ENCODE results near the gene CLP1.
"Not testable (repeated sequence)": the region's sequence is repeated elsewhere in the genome, so short reads cannot be mapped to it uniquely, and the experiment has no call there.

CLP1 gene

DNA sequence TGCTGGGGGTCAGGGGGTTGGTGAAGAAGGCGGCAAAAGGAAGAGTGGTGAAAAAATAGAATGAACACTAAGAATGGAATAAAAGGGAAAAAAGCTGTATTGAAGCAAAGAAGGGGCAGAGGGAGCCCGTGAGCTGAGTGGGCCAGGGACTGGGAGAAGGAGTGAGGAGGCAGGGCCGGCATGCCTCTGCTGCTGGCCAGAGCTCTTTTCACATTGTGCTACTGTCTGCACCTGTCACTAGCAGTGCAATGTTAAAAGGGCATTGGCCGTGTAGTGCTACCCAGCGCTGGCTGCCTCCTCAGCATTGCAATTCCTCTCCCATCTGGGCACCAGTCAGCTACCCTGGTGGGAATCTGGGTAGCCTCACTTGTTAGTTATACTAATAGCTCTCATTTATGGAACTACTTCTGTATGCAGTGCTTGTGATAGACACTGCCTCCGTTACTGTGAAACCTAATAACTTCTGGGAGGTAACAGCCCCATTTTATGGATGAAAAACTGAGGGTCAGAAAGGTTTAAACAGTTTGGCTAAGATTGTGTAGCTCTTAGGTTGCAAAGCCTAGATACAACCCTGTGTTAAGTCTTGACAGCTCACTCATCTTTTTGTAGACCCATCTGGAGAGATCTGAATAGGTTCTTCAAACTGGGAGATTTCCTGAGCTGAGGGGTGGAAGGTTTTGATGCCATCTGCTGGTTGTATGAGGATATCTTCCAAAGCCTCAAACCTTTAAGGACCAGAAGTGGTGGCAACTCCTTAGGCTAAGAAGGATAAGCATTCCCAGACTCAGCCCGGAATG is 16.4 kb upstream of the CLP1 start:
- DNase-seq (ENCODE audit: low spot score): peak; percentile 81

DNA sequence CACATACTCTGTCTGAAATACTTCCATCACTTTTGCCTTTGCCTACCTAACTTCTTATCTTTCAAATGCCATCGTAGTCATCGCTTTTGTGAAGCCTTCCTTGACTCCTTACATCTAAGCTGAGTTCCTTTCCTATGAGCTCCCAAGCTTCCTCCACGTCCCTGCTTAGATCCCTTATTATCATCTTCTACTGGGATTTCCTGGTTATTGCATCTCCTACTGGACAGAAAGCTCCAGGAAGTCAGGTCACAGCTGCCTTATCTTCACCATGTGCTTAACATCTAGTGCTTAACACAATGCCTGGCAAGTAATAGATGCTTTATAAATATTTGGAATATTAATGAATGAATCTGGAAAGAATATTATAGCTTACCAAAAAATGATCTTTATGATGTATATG is 13.8 kb upstream of the CLP1 start:
- DNase-seq (ENCODE audit: low spot score): peak; percentile 58

DNA sequence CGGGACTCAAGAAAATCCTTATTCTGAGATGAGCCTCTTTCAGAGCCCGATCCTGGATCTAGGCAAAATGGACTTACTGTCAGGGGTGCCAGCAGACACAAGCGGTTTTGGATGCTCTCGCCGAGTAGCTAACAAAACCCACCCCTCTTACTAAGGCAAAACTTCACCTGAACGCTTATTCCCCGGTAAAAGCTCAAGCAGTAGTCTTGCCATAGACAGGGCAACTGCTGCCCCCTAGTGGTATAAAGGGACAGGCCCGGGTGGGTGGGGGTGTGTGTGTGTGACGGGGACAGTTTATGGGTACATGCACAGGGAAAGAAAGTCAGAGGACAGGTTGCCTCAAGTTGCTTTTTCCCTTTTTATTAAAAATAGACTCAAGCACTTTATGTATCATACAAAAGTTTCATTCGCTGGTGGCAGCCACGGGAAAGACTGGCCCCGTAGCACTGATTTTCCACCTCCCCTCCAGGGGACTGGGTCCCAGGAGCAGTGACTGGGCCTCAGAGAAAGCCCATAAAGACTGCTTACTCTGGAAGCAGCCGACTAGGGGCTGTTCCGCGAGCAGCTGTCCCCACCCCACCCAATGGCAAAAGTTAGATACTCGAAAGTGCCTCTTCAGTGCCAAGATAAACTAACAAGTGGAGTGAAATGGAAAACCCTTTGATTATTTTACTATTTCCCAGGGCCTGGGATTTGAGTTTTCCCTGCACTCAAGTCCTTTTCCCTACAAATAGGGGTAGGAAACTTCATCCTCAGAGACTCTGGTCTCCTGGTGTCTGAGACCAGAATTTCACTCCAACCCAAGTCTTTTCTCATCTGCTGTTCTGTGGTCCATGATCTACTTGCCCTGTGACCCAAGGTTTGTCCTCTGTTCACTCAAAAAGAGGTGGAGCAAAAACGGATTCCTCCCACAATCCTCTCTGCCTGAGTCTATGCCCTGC is 12.5 kb upstream of the CLP1 start:
- peak; percentile 65 for DNase-seq (ENCODE audit: low spot score)

DNA sequence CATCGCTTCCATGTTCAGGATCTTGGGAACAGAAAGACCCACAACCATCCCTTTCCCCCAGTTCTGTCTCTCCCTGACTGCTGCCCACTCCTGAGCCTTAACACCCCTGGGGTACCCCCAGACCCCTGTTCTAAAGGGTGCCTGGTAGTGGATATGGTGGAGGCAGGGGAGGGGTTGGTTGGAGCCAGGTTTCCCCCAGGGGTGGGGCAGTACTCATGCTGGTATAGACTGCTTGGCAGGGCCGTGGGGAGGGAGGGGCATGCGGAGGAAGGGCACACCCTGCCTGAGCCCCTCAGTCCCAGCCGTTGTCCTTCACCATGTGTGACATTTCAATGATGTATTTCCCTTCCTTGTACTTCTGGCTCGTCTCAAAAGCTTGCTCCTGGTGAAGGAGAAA is 11.9 kb upstream of the CLP1 start:
- no peak for DNase-seq (ENCODE audit: low spot score)

DNA sequence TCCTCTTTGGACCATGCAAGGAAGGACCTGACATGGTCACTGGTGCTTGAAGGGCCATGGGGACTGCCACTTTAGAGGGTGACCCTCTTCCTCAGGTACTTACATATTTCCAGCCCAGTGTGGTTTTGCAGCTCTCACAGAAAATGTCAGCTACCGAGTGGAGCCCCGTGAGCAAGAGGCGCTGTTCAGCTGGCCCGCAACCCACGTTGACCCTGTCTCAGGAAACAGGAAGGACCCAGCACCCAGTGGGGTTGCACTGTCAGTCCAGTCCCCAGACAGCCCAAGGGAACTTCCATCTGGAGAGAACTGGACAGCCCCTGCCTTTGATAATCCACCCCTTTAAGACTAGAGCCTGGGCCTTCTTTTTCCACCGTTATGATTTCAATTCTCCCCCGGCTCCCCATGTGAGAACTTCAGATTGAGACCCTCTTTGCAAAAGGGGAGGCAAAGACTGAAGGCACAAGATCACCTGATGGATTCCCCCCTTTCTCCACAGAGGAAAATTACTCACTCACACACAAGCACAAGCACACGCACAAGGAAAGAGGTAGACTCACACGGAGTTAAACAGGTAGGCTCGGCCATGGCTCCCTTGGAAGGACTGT is 11.3 kb upstream of the CLP1 start:
- DNase-seq (ENCODE audit: low spot score): no peak

DNA sequence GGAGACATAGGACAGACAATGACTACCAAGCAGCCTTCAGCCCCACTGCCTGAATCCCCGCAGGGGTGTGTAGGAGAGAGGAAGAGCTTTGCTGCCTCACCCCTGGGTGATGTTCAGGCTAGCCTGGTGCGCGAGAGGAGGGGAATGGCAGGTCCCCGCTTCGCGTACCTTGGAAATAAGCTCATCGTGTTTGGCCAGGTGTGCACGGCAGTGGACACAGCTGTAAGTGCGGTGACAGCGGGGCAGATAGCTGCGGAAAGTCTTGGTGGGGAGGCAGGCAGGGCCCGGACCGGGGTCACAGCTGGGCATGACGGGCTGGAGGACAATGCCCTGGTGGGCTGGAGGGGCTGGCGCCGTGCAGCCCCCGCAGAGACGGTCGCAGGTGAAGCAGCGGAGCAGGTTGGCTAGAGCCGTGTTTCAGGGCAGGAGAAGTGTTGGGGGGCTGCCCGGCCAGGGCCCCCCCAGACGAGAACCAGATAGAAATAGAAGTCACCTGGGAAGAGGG is 10.7 kb upstream of the CLP1 start:
- no peak for DNase-seq (ENCODE audit: low spot score)

DNA sequence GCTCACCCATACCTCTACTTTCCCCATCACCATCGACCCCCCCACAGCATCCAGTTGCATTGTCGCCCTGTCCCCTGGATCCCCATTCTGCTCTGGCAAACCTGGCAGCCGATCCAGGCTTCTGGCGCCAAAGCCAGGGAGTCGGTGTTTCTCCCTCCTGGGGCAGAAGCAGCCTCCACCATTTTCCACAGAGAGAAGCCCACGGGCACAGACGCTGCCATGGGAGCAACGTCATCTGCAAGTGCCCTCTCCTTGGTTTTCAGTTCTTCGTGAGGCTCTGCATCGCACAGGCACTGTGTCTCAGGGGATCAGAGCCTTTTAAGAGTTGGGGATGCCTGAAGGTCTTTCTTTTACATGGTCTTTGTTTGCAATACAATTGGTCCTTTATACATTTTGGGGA is 10.2 kb upstream of the CLP1 start:
- no peak for DNase-seq (ENCODE audit: low spot score)

DNA sequence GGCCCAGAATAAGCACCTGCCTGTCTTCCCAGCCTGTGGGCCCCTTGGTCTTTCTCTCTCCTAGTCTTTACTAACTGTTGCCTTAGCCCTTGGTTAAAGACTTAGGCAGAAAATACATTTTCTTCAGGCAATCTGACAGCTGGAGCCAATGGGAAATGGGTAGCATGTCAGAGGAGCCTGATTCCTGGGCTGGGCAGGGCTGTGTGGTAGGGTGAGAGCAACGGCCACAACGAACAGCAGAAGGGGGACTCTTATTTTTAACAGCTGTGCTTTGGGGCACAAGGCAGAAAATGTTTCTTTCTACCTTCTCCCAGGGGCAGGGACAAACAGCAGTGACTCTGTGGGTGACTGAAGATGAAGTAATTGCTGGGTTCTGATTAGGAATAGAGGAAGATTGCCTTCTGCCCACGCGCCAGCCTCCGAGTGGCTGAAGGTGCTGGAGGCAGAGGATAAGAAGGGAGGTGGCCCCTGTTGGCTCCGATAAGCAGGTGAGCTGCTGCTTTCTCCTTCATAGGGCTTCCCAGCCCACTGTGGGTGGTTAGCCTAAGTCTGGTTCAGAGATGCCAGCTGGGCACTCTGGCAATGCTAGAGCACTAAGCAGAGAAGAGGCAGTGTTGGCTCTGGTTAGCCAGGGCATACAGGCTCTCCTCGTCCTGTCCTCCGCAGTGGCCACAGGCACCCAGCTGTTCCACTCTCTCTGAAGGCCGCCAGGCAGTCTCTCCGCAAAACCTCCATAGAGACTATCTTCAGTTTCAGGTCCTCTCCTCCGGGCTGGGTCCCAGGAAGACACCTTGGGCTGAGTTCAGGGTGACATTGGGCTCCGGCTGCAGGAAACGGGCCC is 9.4 kb upstream of the CLP1 start:
- DNase-seq (ENCODE audit: low spot score): no peak

DNA sequence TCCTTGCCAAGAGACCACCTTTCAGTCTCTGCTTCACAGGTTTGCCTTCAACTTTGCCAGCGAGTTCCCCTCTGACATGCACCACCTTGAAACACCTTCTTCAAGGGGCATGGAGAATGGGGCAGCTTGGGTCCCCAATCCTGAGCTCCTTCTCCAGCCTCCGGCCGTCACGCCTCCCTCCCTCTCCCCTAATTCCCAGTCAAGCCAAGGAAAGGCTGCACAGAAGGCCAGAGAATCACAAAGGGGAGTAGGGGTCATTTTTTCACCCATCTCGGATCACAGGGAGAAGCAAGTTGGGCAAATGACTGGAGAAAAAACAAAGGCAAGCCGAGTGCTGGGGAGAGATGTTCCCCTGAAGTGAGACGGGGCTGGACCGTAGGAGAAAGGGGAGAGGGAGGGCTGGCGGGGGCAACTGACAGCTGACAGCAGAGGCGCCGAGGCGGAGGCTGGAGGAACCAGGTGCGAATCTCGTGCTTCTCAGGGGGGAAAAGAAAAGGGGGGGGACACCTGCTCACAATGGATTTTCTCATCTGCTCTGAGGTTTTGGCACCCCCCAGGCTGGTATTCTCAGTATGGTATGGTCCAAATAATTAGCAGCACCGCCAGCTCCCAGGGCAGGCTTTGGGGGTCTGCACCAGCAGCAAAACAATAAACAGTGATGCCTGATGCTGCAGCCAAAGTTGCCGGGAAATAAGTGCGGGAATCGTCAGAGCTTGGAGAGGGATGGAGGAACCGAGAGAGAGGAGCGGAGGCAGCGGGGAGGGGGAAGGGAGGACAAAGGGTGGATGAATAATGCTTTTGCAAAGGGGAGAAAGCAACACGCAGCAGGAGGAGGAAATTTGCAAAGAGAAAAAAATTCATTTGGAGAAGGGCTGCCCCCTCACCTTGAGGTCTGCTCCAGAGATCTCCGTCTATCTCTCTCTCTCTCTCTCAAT is 8.5 kb upstream of the CLP1 start:
- DNase-seq (ENCODE audit: low spot score): no peak

DNA sequence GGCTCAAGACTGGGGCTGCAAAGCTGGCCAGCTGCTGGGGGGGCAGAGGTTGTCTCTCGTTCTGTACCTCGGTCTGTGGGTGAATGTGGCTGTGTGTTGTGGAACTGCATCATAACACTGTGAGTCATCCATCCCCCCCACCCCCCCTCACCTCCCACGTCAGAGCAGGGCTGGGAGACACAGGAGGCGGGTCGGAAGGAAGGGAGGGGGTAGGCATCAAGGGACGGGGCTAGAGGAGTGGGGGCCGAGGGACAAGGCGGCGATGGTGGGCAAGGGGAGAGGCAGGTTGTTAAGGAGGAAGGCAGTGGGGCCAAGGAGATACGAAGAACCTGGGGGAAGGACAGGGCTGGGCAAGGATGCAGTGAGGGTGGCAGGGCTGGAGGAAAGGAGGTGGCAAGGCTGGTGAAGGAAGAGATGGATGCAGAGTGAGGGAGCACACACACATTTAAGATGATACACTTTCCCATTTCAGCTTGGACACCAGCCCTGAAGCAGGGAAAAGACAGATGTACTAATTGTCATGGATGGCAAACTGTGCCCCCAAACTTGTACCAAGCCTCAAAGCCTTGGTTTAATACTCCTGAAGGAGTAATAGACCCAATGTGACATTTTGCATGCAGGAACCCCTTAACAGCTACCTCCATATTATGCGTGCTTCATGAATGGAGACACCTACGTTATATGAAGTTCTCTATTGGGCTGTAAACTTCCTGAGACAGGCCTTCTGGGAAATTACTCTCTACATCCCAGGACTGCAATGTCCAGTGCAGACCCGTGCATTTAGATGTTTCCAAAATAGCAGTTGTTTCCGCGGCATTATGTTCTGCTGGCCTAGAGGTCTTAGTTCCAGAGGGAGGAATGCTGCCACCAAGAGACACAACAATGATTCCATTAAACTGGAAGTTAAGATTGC is 7.5 kb upstream of the CLP1 start, which contains the start of gene YPEL4:
YPEL4 (minus strand) TSS at position 87 of the 913 bp plus-strand sequence. CDS start 2,805 bp downstream, outside the sequence.
- DNase-seq (ENCODE audit: low spot score): peak; percentile 56

DNA sequence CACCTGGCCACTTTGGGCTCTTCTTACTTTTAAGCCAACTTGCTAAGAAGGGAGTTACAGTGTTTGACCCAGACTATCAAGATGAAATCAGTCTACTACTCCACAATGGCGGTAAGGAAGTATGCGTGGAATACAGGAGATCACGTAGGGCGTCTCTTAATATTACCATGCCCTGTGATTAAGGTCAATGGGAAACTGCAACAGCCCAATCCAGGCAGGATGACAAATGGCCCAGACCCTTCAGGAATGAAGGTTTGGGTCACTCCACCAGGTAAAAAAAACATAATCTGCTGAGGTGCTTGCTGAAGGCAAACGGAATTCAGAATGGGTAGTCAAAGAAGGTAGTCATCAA is 6.8 kb upstream of the CLP1 start:
- no peak for DNase-seq (ENCODE audit: low spot score)

DNA sequence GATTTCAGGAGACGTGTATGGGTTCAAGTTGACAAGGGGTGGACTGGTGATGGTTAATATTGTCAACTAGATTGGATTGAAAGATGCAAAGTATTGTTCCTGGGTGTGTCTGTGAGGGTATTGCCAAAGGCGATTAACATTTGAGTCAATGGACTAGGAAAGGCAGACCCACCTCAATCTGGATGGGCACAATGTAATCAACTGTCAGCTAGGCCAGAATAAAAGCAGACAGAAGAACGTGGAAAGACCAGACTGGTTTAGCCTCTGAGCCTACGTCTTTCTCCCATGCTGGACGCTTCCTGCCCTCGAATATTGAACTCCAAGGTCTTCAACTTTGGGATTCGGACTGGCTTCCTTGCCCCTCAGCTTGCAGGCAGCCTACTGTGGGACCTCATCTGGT is 6.2 kb upstream of the CLP1 start:
- DNase-seq (ENCODE audit: low spot score): no peak

DNA sequence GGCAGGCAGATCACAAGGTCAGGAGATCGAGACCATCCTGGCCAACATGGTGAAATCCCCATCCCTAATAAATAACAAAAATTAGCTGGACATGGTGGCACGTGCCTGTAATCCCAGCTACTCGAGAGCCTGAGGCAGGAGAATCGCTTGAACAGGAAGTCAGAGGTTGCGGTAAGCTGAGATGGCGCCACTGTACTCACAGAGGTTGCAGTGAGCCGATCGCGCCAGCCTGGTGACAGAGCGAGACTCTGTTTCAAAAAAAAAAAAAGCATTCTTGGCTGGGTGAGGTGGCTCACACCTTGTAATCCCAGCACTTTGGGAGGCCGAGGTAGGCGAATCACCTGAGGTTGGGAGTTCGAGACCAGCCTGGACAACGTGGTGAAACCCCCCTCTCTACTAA is 5.3 kb upstream of the CLP1 start:
- DNase-seq (ENCODE audit: low spot score): not testable (repeated sequence)

DNA sequence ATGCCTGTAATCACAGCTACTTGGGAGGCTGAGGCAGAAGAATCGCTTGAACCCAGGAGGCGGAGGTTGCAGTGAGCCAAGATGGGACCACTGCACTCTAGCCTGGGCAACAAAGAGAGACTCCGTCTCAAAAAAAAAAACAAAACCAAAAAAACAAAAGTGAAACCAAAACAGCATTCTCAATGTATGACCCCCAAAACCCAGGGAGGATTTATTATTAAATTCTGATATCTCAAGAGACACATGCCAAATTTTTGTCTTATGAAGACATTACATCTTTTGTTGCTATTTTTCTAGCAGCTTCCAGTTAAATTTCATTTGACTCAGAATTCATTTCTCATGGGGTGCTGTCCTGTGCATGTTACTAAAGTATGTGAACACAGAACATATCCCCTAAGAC is 4.9 kb upstream of the CLP1 start:
- no peak for DNase-seq (ENCODE audit: low spot score)

DNA sequence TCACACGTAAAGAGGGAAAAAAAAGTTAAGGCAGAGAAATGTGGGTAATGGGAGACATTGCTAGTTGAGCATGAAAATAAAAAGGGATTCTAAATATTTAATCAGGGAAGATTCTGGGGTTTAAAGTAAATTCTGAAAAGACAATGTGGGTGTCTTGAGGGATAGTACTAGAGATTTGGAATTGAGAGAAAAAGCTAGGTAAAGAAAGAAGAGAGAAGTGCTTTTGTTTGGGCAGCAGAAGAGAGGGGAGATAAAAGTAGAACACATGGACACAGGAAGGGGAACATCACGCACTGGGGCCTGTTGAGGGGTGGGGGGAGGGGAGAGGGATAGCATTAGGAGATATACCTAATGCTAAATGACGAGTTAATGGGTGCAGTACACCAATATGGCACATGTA is 4.4 kb upstream of the CLP1 start:
- no peak for DNase-seq (ENCODE audit: low spot score)

DNA sequence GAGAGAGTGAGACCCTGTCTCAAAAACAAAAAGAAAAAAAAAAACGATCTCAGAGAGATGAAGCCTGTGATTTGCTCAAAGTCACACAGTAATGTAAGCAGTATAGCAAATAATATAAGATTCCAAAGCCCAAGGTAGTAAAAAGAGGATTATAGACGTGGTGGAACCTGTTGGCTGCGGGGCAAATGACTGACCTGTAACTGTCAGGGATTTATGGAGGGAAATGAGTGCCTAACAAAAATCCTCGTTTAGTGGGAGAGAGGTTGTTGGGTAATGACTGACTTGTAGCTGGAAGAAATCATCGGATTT is 723 bp upstream of the CLP1 start:
- DNase-seq (ENCODE audit: low spot score): no peak

DNA sequence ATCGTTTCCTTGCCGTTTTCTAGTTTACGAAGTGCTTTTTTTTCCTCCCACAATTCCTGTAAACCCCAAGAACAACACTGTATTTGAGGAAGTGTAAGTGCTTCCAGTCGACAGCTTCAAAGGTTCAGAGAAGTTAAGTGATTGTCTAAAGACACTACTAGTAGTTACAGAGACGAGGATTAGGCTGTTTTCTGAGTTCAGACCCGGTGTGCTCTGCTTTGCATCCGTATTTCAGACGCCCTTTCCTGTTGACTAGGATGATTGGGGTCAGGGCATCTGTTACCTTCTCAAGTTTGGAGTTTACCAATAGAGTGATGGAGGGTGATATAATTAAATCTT is 430 bp downstream of the CLP1 start:
- peak; percentile 39 for DNase-seq (ENCODE audit: low spot score)

DNA sequence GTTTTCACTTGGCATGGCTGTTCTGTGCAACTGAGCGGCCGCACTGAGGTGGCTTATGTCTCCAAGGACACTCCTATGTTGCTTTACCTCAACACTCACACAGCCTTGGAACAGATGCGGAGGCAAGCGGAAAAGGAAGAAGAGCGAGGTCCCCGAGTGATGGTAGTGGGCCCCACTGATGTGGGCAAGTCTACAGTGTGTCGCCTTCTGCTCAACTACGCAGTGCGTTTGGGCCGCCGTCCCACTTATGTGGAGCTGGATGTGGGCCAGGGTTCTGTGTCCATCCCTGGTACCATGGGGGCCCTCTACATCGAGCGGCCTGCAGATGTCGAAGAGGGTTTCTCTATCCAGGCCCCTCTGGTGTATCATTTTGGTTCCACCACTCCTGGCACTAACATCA is 2.1 kb downstream of the CLP1 start:
- no peak for DNase-seq (ENCODE audit: low spot score)

DNA sequence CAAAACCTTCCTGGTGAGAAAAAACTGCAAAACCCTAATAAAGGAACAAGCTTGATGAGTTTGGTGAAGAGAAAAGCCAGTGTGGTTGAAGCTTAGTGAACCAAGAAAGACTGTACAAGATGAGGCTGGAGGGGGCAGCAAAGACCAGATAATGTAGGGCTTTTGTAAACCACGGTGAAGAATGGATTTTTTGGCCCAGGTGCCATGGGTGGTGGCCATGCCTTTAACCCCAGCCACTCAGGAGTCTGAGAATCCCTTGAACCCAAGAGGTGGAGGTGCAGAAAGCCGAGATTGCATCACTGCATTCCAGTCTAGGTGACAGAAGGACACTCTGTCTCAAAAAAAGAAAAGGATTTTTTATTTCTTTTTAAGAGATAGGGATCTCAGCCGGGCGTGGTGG is 5.3 kb downstream of the CLP1 start:
- peak; percentile 35 for DNase-seq (ENCODE audit: low spot score)

DNA sequence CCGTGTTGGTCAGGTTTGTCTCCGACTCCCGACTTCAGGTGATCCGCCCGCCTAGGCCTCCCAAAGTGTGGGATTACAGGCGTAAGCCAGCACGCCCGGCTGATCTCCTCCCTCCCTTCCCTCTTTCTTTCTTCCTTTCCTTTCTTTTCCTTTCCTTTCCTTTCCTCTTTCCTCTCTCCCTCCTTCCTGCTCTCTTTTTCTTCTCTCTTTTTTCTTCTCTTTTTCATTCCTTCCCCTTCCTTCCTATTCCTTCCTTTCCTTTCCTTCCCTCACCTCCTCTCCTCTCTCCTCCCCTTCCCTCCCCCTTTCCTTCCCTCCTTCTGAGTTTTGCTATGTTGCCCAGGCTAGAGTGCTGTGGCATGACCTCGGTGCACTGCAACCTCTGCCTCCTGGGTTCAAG is 6.4 kb downstream of the CLP1 start:
- no peak for DNase-seq (ENCODE audit: low spot score)

Measured in RKO (cell line).